ENCODE data around the gene TANGO2.

The TANGO2 gene

DNA sequence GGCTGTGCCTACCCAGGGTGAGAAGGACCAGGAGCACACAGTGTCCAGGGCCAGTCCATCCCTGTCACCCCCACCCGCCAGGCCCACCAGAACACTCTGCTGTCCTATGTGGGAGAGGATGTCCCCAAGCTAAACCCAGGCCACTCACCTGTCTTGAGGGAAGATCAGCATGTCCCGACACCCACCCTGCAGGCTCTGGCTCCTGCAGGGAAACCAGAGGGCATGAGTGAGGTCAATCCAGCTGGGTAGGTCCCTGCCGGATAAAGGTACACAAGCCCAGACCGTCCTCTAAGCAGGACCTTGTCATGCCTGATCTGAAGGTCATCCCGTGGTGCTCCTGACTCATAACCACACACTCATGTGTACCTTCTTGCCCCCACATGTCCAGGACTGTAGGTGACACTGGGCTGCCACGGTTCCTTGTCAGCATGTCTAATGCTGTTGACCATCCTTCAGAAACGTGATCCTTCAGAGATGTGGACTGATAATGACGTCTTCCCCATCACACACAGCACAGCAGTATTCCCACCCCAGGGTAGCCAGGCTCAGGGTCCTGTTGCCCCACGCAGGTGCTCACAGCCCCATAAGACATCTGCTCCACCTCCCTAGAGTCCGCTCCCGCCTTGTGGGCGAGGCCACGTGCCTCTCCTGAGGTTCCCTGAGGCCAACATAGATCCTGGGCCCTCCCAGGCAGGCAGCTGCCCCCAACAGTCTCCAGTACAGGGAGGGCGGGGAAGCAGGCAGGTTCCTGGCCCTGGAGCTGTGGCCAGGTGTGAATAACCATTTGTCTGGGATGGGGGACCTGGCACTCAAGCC is 10.4 kb upstream of the TANGO2 start:
- H3K4me3 ChIP-seq (ENCODE audit: low read length) = no peak overlapping the region
- no peak for DNase-seq (ENCODE audit: low read depth)
- TF ChIP-seq, protein P1, sequence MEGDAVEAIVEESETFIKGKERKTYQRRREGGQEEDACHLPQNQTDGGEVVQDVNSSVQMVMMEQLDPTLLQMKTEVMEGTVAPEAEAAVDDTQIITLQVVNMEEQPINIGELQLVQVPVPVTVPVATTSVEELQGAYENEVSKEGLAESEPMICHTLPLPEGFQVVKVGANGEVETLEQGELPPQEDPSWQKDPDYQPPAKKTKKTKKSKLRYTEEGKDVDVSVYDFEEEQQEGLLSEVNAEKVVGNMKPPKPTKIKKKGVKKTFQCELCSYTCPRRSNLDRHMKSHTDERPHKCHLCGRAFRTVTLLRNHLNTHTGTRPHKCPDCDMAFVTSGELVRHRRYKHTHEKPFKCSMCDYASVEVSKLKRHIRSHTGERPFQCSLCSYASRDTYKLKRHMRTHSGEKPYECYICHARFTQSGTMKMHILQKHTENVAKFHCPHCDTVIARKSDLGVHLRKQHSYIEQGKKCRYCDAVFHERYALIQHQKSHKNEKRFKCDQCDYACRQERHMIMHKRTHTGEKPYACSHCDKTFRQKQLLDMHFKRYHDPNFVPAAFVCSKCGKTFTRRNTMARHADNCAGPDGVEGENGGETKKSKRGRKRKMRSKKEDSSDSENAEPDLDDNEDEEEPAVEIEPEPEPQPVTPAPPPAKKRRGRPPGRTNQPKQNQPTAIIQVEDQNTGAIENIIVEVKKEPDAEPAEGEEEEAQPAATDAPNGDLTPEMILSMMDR (conservative IDR thresholded peaks at IDR 0.05; ENCODE audit: low read depth, low read length) = no peak

GRCh38 chr22:20011123-20011992 is 9.6 kb upstream of the TANGO2 start:
- no peak for DNase-seq (ENCODE audit: low read depth)
- no peak overlapping the region for H3K4me3 ChIP-seq (ENCODE audit: low read length)
- TF ChIP-seq, protein P1 (conservative IDR thresholded peaks at IDR 0.05; ENCODE audit: low read depth, low read length) = no peak

- H3K4me3 ChIP-seq (ENCODE audit: low read length) = no peak overlapping the region
- TF ChIP-seq, protein P1 (conservative IDR thresholded peaks at IDR 0.05; ENCODE audit: low read depth, low read length) = no peak
- no peak for DNase-seq (ENCODE audit: low read depth)
Observed at GRCh38 chr22:20011993-20012740, 8.7 kb upstream of the TANGO2 start.

GRCh38 chr22:20012741-20013331 is 8.1 kb upstream of the TANGO2 start:
- H3K4me3 ChIP-seq (ENCODE audit: low read length) = no peak overlapping the region

GRCh38 chr22:20013382-20013871 is 7.5 kb upstream of the TANGO2 start:
- TF ChIP-seq, protein P1 (conservative IDR thresholded peaks at IDR 0.05; ENCODE audit: low read depth, low read length) = peak; percentile 95

More at GRCh38 chr22:20012741-20013331, 8.1 kb upstream of the TANGO2 start:
- TF ChIP-seq, protein P1 (conservative IDR thresholded peaks at IDR 0.05; ENCODE audit: low read depth, low read length) = no peak
- DNase-seq (ENCODE audit: low read depth) = no peak

DNA sequence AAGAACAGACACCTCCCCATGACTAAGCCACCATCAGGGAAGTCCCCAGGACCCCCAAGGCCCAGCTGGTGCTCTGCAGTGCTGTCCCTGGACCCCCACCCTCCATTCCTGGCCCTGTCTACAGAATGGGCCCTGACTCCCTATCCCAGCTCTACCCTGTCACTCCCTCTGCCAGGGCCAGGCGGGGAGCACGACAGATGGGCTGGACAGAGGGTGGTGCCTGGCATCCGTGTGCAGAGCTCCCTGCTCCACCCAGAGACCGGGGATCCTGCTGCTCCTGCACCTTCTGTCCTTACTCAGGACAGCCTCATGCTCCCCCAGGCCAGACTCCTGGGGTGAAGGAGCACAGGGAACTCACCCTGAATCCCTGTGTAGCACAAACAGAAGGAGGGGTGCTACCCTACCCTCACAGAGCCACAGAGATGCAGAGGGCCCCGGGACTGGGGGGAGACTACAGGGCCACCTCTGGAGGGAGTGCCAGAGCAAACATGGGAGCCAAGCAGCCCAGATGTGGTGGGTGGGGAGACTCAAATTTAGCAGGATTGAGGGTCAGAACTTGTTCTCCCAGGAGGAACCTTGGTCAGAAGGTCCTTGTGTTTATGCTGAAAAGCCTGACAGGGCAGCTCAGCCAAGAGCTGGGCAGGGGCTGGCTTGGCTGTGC is 6.3 kb upstream of the TANGO2 start:
- H3K4me3 ChIP-seq (ENCODE audit: low read length) = no peak overlapping the region
- TF ChIP-seq, protein P1 (conservative IDR thresholded peaks at IDR 0.05; ENCODE audit: low read depth, low read length) = no peak
- DNase-seq (ENCODE audit: low read depth) = no peak

More at GRCh38 chr22:20013382-20013871, 7.5 kb upstream of the TANGO2 start:
- DNase-seq (ENCODE audit: low read depth) = no peak
- H3K4me3 ChIP-seq (ENCODE audit: low read length) = no peak overlapping the region

Measured in retinal pigment epithelial cell (primary cell).